Measurements from ENCODE around the gene IQGAP2. TPM values are rescaled to one million over a fixed set of nuclear protein-coding genes. Genes with fewer than 3 reads are reported as not detected.

IQGAP2 gene
- total and polyA plus RNA-seq, 2 of the 8 experiments (the other 6 are each of a cell fraction or from before 2014, with no cell fraction given): 19.7 to 66.0 TPM

- H2BK120ac ChIP-seq (replicated peaks; ENCODE audit: low read depth, low read length): no peak overlapping the region
- no peak overlapping the region for H2BK15ac ChIP-seq (ENCODE audit: low read length)
- H3K9ac ChIP-seq (replicated peaks in 1 of 4; ENCODE audit: extremely low read depth in 1 of 4, low read depth in 3 of 4, low read length in 3 of 4): no peak overlapping the region
- H3K9me3 ChIP-seq (ENCODE audit: insufficient read depth in 2 of 2, low read depth in 1 of 2, low read length in 1 of 2): no peaks in the 10 kb centered on the region
- FAIRE-seq (no peak), DNase-seq (ENCODE audit: low read depth in 1 of 2, low spot score in 2 of 2) (no peak)
- no peak overlapping the region for H4K8ac ChIP-seq (ENCODE audit: extremely low read depth, insufficient read depth, low read length)
- no peak overlapping the region for H4K5ac ChIP-seq (ENCODE audit: insufficient read length, low read depth, low read length)
- 88% methylated on average over 11 of the region's 11 CpGs; no CpG with 5 or more reads in 1 of the 2 experiments for WGBS, 2 experiments (ENCODE audit: extremely low coverage in 1 of 2, insufficient coverage in 1 of 2, insufficient read length in 1 of 2, insufficient replicate concordance in 2 of 2, low coverage in 1 of 2, low lambda C conversion rate in 2 of 2, missing lambda C conversion rate in 1 of 2)
- no peak overlapping the region for H3K4me2 ChIP-seq (ENCODE audit: insufficient read depth in 1 of 2, low read depth in 2 of 2, low read length in 2 of 2)
- H4K91ac ChIP-seq (replicated peaks; ENCODE audit: insufficient read length, low read length): no peak overlapping the region
- 0 out of 2 replicates have a peak, but pooled peaks cover 2% of the 10 kb centered on the region for H3K23me2 ChIP-seq (ENCODE audit: low read depth, low read length)
- no peak overlapping the region for H3K18ac ChIP-seq (ENCODE audit: extremely low read depth, low read length)
- POLR2A ChIA-PET (ENCODE audit: partially characterized antibody): interaction anchor here (0.7 to 1.2 kb wide), 3 partner anchors 12 to 1757 kb away, joined by 3 read pairs; no protein-coding TSS in a partner anchor
- H3K27me3 ChIP-seq (replicated peaks in 1 of 4; ENCODE audit: control insufficient read depth in 3 of 4, extremely low read depth in 1 of 4, insufficient read depth in 3 of 4, low read length in 3 of 4): no peaks in the 10 kb centered on the region
- no peak overlapping the region for H3K56ac ChIP-seq (replicated peaks; ENCODE audit: insufficient read length, low read depth, low read length)
- no peak overlapping the region for H3K4me3 ChIP-seq (ENCODE audit: extremely low read depth in 1 of 4, insufficient read depth in 2 of 4, low read depth in 3 of 4, low read length in 4 of 4)
- H3K23ac ChIP-seq (ENCODE audit: insufficient read length): no peak overlapping the region
- H2BK5ac ChIP-seq (ENCODE audit: low read depth, low read length): no peak overlapping the region
- no peak overlapping the region for H2BK20ac ChIP-seq (ENCODE audit: low read length)
- no peaks in the 10 kb centered on the region for H4K20me1 ChIP-seq (replicated peaks in 1 of 2; ENCODE audit: control insufficient read depth in 1 of 2, insufficient read depth in 2 of 2, low read length in 2 of 2)
- no peak overlapping the region for H3K4ac ChIP-seq (replicated peaks; ENCODE audit: insufficient read length, low read depth, low read length)
- no peak overlapping the region for H3K14ac ChIP-seq (ENCODE audit: insufficient read length)
- H3K4me1 ChIP-seq (replicated peaks in 1 of 4; ENCODE audit: control insufficient read depth in 3 of 4, insufficient read depth in 4 of 4, low read length in 3 of 4): peaks cover 0 to 17% (median 13%) of the 10 kb centered on the region in 4 experiments; a peak in 5 of 7 replicates
- H2AFZ ChIP-seq (ENCODE audit: low read length): no peak overlapping the region
- H3K79me1 ChIP-seq (ENCODE audit: low read depth, low read length): no peaks in the 10 kb centered on the region
- H3K79me2 ChIP-seq (ENCODE audit: control insufficient read depth in 1 of 2, insufficient read depth in 2 of 2, low read length in 2 of 2): peaks cover 0 to 23% of the 10 kb centered on the region in 2 experiments; a peak in 3 of 4 replicates
- TF ChIP-seq E2F6 (IDR thresholded peaks at IDR 0.05): no peak
- TF ChIP-seq BCL11A (IDR thresholded peaks at IDR 0.05; ENCODE audit: low read depth in 2 of 2, low read length in 2 of 2): no peak
- no peak for TF ChIP-seq TEAD4 (IDR thresholded peaks at IDR 0.05; ENCODE audit: low read depth, low read length)
- no peak for TF ChIP-seq ATF3 (IDR thresholded peaks at IDR 0.05; ENCODE audit: insufficient read depth, low read depth, low read length)
- TF ChIP-seq CEBPB (IDR thresholded peaks at IDR 0.05; ENCODE audit: low read depth, low read length): no peak
- no peak for TF ChIP-seq GTF2F1 (IDR thresholded peaks at IDR 0.05; ENCODE audit: borderline replicate concordance, low read depth, low read length)
- TF ChIP-seq CBX8 (IDR thresholded peaks at IDR 0.05; ENCODE audit: borderline replicate concordance, low read depth, low read length): no peak
- no peak for TF ChIP-seq BACH1 (IDR thresholded peaks at IDR 0.05; ENCODE audit: low read length)
- no peak for TF ChIP-seq RAD21 (IDR thresholded peaks at IDR 0.05 in 1 of 2, conservative IDR thresholded peaks at IDR 0.05 in 1 of 2; ENCODE audit: low read depth in 2 of 2, low read length in 2 of 2)
- TF ChIP-seq SUZ12 (IDR thresholded peaks at IDR 0.05; ENCODE audit: low read length): no peak
- no peak overlapping the region for H2BK12ac ChIP-seq (ENCODE audit: low read depth, low read length)
- no peak overlapping the region for H2AK5ac ChIP-seq (ENCODE audit: low read depth, low read length)
- no peak overlapping the region for H3K27ac ChIP-seq (ENCODE audit: low read depth, low read length)
- H3K36me3 ChIP-seq (ENCODE audit: control insufficient read depth in 2 of 4, insufficient read depth in 4 of 4, low read length in 3 of 4): no peaks in the 10 kb centered on the region; a peak in 1 of 8 replicates
- CTCF ChIA-PET (ENCODE audit: partially characterized antibody): interaction anchor here (0.6 kb wide), 1 partner anchor 72 kb away, joined by 4 read pairs; no protein-coding TSS in a partner anchor
These were observed 119.2 kb downstream of the IQGAP2 start for GRCh38 chr5:76522103-76522935.

Measured in H1 (cell line).